K562 (cell line): ENCODE measurements around the gene COL8A2. TPM values are rescaled to one million over a fixed set of nuclear protein-coding genes. Genes with fewer than 3 reads are reported as not detected.
A peak's percentile ranks its signal among the peaks of the same experiment; 100 is the strongest.

Experiments used
- ATAC-seq: fragments of 200-7000 bp; cut with Tn5 transposase; 3 replicates; pipeline ENCODE4 v1.9.1; 2020; ENCODE audit warnings: moderate library complexity
- BruUV-seq: library from RNA; stranded (reverse); fragments of 400-500 nt; replicated peaks from 2 replicates; lab custom pipeline; 2021; lab: Mats Ljungman, UMichigan
- CTCF ChIA-PET: fragments of 300-600 bp; formaldehyde crosslinking; extraction: SDS; loops from one replicate; lab custom pipeline; 2021; ENCODE audit warnings: low intra/inter-chr PET ratio; lab: Yijun Ruan, JAX
- POLR2A ChIA-PET: fragments of 300-600, 350-650 bp; sonication (Branson Sonifier 250); formaldehyde crosslinking; extraction: SDS; loops from one replicate; lab custom pipeline; 2021; ENCODE audit warnings: antibody characterized with exemption, inconsistent platforms; lab: Yijun Ruan, JAX
- DNase-seq, 4 experiments: peaks; one replicate each; pipeline versions ENCODE4 v3.0.0 to v3.0.0-alpha.2; 2011 to 2018; ENCODE audit warnings: low spot score in 3 of 4, mixed read lengths in 3 of 4; ENCODE audit errors: extremely low read depth in 1 of 4
- FAIRE-seq: peaks from 2 replicates; lab custom pipeline; 2011; peaks lifted over from hg19 to GRCh38; lab: Jason Lieb, UNC
- H2AFZ ChIP-seq: 2 replicates; pipeline ENCODE4 v1.6.0; 2011; ENCODE audit warnings: low read depth, low read length, control low read depth, inconsistent platforms
- H3K27ac ChIP-seq: fragments of 200-600 bp; 3 replicates; pipeline ENCODE4 v1.8.0; 2011; ENCODE audit warnings: low read depth, mild to moderate bottlenecking, control low read depth, inconsistent platforms, low read length, moderate library complexity, mixed read lengths; ENCODE audit errors: extremely low read depth
- H3K27me3 ChIP-seq, 2 experiments: fragments of 300-600 bp in 1 of 2; 2 replicates in 1 of 2; 3 replicates in 1 of 2; pipeline versions ENCODE4 v1.6.0 to v1.8.0; 2011; ENCODE audit warnings: inconsistent platforms in 2 of 2, low read length in 2 of 2, mild to moderate bottlenecking in 1 of 2, mixed read lengths in 1 of 2, moderate library complexity in 1 of 2; ENCODE audit not compliant: control insufficient read depth in 2 of 2, insufficient read depth in 2 of 2
- H3K36me3 ChIP-seq: fragments of 300-600 bp; 3 replicates; pipeline ENCODE4 v1.8.0; 2011; ENCODE audit warnings: mild to moderate bottlenecking, low read length, inconsistent platforms; ENCODE audit not compliant: control insufficient read depth, insufficient read depth
- H3K4me1 ChIP-seq, 2 experiments: fragments of 200-600 bp in 1 of 2; replicated peaks in 1 of 2; 2 replicates in 1 of 2; 3 replicates in 1 of 2; pipeline versions ENCODE4 v1.5.1 to v1.8.0; 2011; ENCODE audit warnings: inconsistent platforms in 2 of 2, low read length in 2 of 2, mild to moderate bottlenecking in 1 of 2, mixed read lengths in 1 of 2, moderate library complexity in 1 of 2; ENCODE audit not compliant: control insufficient read depth in 2 of 2, insufficient read depth in 2 of 2
- H3K4me2 ChIP-seq: 2 replicates; pipeline ENCODE4 v1.6.1; 2011; ENCODE audit warnings: low read length, control low read depth, inconsistent platforms, mixed read lengths; ENCODE audit not compliant: insufficient read depth
- H3K4me3 ChIP-seq: fragments of 200-600 bp; sonication (generic), shearing (Covaris generic); 2 replicates; pipeline ENCODE4 v1.5.1; 2016; ENCODE audit warnings: control low read depth, inconsistent platforms
- H3K79me2 ChIP-seq: fragments of 200-600 bp; 3 replicates; pipeline ENCODE4 v1.8.0; 2011; ENCODE audit warnings: low read length, inconsistent platforms; ENCODE audit not compliant: control insufficient read depth, insufficient read depth
- H3K9ac ChIP-seq, 2 experiments: 2 replicates each; pipeline versions ENCODE4 v1.6.0 to v1.6.1; 2011; ENCODE audit warnings: low read depth in 2 of 2, low read length in 2 of 2, control low read depth in 1 of 2, inconsistent platforms in 1 of 2, mild to moderate bottlenecking in 1 of 2, mixed read lengths in 1 of 2; ENCODE audit not compliant: insufficient read depth in 1 of 2
- H3K9me1 ChIP-seq: one replicate; pipeline ENCODE4 v1.6.0; 2011; ENCODE audit warnings: inconsistent platforms, mild to moderate bottlenecking, low read length, moderate library complexity; ENCODE audit not compliant: control insufficient read depth, insufficient read depth
- H3K9me3 ChIP-seq: replicated peaks from 2 replicates; pipeline ENCODE4 v1.5.1; 2011; ENCODE audit warnings: low read depth, low read length, inconsistent platforms; ENCODE audit not compliant: control insufficient read depth, insufficient read depth
- H4K20me1 ChIP-seq: replicated peaks from 2 replicates; pipeline ENCODE4 v1.6.1; 2011; ENCODE audit warnings: low read length, inconsistent platforms, mixed read lengths; ENCODE audit not compliant: control insufficient read depth, insufficient read depth
- ATF6 ChIP-seq: sonication (generic); formaldehyde crosslinking; IDR thresholded peaks from 2 replicates; pipeline ENCODE4 v1.4.0; 2020; ENCODE audit warnings: mild to moderate bottlenecking, missing genetic modification reagents
- BCOR ChIP-seq: fragments of 450-650 bp; IDR thresholded peaks from 2 replicates; pipeline ENCODE4 v1.6.1; 2016
- CTCFL ChIP-seq: IDR thresholded peaks from 2 replicates; pipeline ENCODE4 v1.6.1; 2011; ENCODE audit warnings: borderline replicate concordance, low read depth, mild to moderate bottlenecking, moderate library complexity, low read length; ENCODE audit not compliant: insufficient read depth, poor library complexity, severe bottlenecking
- KDM1A ChIP-seq, 2 experiments: fragments of 450-650 bp; IDR thresholded peaks; 2 replicates each; pipeline ENCODE4 v1.6.1; 2016; ENCODE audit warnings: mild to moderate bottlenecking in 2 of 2
- NEUROD1 ChIP-seq: fragments of 150-350 bp; IDR thresholded peaks from 2 replicates; pipeline ENCODE4 v1.6.1; 2014; ENCODE audit warnings: borderline replicate concordance, low read length, low read depth; ENCODE audit not compliant: partially characterized antibody
- RBM25 ChIP-seq: fragments of 200-400 bp; formaldehyde crosslinking; IDR thresholded peaks from 2 replicates; pipeline ENCODE4 v1.6.1; 2018; ENCODE audit warnings: low read length, low read depth, moderate library complexity; ENCODE audit not compliant: severe bottlenecking
- ZNF121 ChIP-seq: sonication (generic); formaldehyde crosslinking; conservative IDR thresholded peaks from 2 replicates; pipeline ENCODE4 v1.8.0; 2022; ENCODE audit warnings: missing genetic modification reagents
- WGBS: fragments of 100-300 bp; shearing (Covaris generic); methylation state at CpG from one replicate; pipeline ENCODE4 v1.1.6; 2016; ENCODE audit warnings: low coverage, mixed read lengths; ENCODE audit not compliant: insufficient coverage; ENCODE audit errors: missing lambda C conversion rate; 5-methylcytosine and 5-hydroxymethylcytosine counted together
- in situ Hi-C: fragments of 300-500 bp; cut with MboI; formaldehyde crosslinking; loops from 4 replicates; pipeline ENCODE4 v1.15.0; 2018; ENCODE audit warnings: inconsistent platforms, mixed read lengths
- intact Hi-C: fragments of 100-400 bp; cut with micrococcal nuclease; formaldehyde crosslinking; loops from 2 replicates; pipeline ENCODE4 v1.14.2; 2022
- polyA plus RNA-seq, 8 experiments: library from polyadenylated mRNA; depleted of rRNA in 4 of 8; stranded (reverse) in 5 of 8; unstranded in 3 of 8; fragments of >200 nt; fragmentation: Nextera tagmentation in 2 of 8; fragmentation: Illumina TruSeq in 1 of 8; extraction: Ambion mirVana in 2 of 8; extraction: Trizol in 1 of 8; gene quantifications; 2 replicates each; pipeline versions ENCODE4 v1.2.1 to v1.2.3, GENCODE V29; 2011 to 2014; ENCODE audit warnings: inconsistent platforms in 1 of 8, missing spikeins in 1 of 8
- total RNA-seq, 7 experiments: library from RNA; depleted of rRNA in 6 of 7; stranded (reverse); fragments of >200 nt in 6 of 7; fragmentation: Illumina TruSeq in 2 of 7; extraction: Trizol in 2 of 7; gene quantifications; 2 replicates each; pipeline versions ENCODE4 v1.2.1 to v1.2.3, GENCODE V29; 2011 to 2021; ENCODE audit warnings: low replicate concordance in 1 of 7

Gene COL8A2
- total and polyA plus RNA-seq, 9 of the 15 experiments (the other 6 are each of a cell fraction or from before 2014, with no cell fraction given), result 0.03 to 0.14 (median 0.04) TPM; not detected in 5

GRCh38 chr1:36144413-36144812, 19.4 kb upstream of the COL8A2 start:
- CTCF ChIA-PET, result no interaction called here
- POLR2A ChIA-PET, result interaction anchor here (1.1 to 1.3 kb wide), 3 partner anchors 8 to 141 kb away, joined by 4 to 5 read pairs (median 4); no protein-coding TSS in a partner anchor
- H3K4me3 ChIP-seq, result no peak overlapping the region
- 98% methylated on average over 2 of the region's 2 CpGs for WGBS
- no TSS peak for BruUV-seq
- no peak overlapping the region for H3K9ac ChIP-seq
- H3K79me2 ChIP-seq, result peaks cover 68% of the 10 kb centered on the region
- in situ Hi-C loops, result no loop called here
- H2AFZ ChIP-seq, result no peak overlapping the region
- H4K20me1 ChIP-seq, result peaks cover 11% of the 10 kb centered on the region; the same call in 1 of the 2 replicates
- no peaks in the 10 kb centered on the region for H3K27me3 ChIP-seq
- DNase-seq, result no peak
- no peak for FAIRE-seq
- peaks cover 4% of the 10 kb centered on the region for H3K9me1 ChIP-seq
- H3K4me2 ChIP-seq, result no peak overlapping the region
- H3K36me3 ChIP-seq, result peaks cover 49% of the 10 kb centered on the region
- no peak for ATAC-seq
- peaks cover 3 to 6% of the 10 kb centered on the region in 2 experiments; a peak in 3 of 5 replicates for H3K4me1 ChIP-seq
- H3K9me3 ChIP-seq, result 0 out of 2 replicates have a peak, but pooled peaks cover 2% of the 10 kb centered on the region
- no peak overlapping the region for H3K27ac ChIP-seq
- TF ChIP-seq ATF6 (CRISPR knock-in tag), result 0 out of 2 replicates have a peak, but pooled peaks have one; percentile 32
- TF ChIP-seq NEUROD1, result no peak
- no peak for TF ChIP-seq CTCFL
- TF ChIP-seq KDM1A (IDR thresholded peaks at IDR 0.05), result peak in 1 of 2 experiments; percentile 57; a peak in 2 of 4 replicates
- 0 out of 2 replicates have a peak, but pooled peaks have one; percentile 17 for TF ChIP-seq BCOR
- TF ChIP-seq RBM25, result peak; percentile 58
- TF ChIP-seq ZNF121 (CRISPR knock-in tag), result peak; percentile 98
- intact Hi-C loops, result no loop called here
